Natural killer cell (primary cell): ENCODE measurements around the gene LARGE1. TPM values are rescaled to one million over a fixed set of nuclear protein-coding genes. Genes with fewer than 3 reads are reported as not detected.

ENCODE experiments used
- ATAC-seq, 3 donors: fragments of 150-1000 bp in 2 of 3; fragments of 200-7000 bp in 1 of 3; cut with Tn5 transposase; 1 replicate in 1 of 3; 2 replicates in 2 of 3; pipeline ENCODE4 v1.10.0; 2021; ENCODE audit warnings: mild to moderate bottlenecking in 2 of 3, moderate library complexity in 2 of 3
- DNase-seq, 2 donors: peaks; one replicate each; pipeline versions ENCODE4 v3.0.0 to v3.0.0-alpha.2; 2013 to 2021; ENCODE audit warnings: mixed read lengths in 1 of 2
- H3K27ac ChIP-seq: one replicate; pipeline ENCODE4 v1.5.1; 2013; ENCODE audit warnings: mild to moderate bottlenecking, low read length
- H3K27me3 ChIP-seq: one replicate; pipeline ENCODE4 v1.6.1; 2013; ENCODE audit warnings: low read length; ENCODE audit not compliant: control insufficient read depth, insufficient read depth
- H3K36me3 ChIP-seq: one replicate; pipeline ENCODE4 v1.6.1; 2013; ENCODE audit warnings: low read length; ENCODE audit not compliant: control insufficient read depth, insufficient read depth
- H3K4me1 ChIP-seq: one replicate; pipeline ENCODE4 v1.6.1; 2013; ENCODE audit warnings: low read length; ENCODE audit not compliant: control insufficient read depth, insufficient read depth
- H3K4me3 ChIP-seq: one replicate; pipeline ENCODE4 v1.5.1; 2013; ENCODE audit warnings: low read length
- H3K9me3 ChIP-seq: one replicate; pipeline ENCODE4 v1.6.1; 2013; ENCODE audit warnings: low read length; ENCODE audit not compliant: control insufficient read depth, insufficient read depth
- H3K27ac Mint-ChIP-seq, 2 donors: one replicate each; pipeline ENCODE4 v1.8.0; 2022; ENCODE audit warnings: mild to moderate bottlenecking in 2 of 2, mixed read lengths in 2 of 2, moderate library complexity in 1 of 2
- H3K27me3 Mint-ChIP-seq, 2 donors: one replicate each; pipeline ENCODE4 v1.8.0; 2022; ENCODE audit warnings: low read depth in 2 of 2, mixed read lengths in 2 of 2
- H3K36me3 Mint-ChIP-seq: one replicate; pipeline ENCODE4 v1.8.0; 2022; ENCODE audit warnings: mixed read lengths
- H3K4me1 Mint-ChIP-seq, 2 donors: one replicate each; pipeline ENCODE4 v1.8.0; 2022; ENCODE audit warnings: mixed read lengths in 2 of 2
- H3K4me3 Mint-ChIP-seq: one replicate; pipeline ENCODE4 v1.8.0; 2022; ENCODE audit warnings: mild to moderate bottlenecking, moderate library complexity, mixed read lengths
- H3K9me3 Mint-ChIP-seq, 2 donors: one replicate each; pipeline ENCODE4 v1.8.0; 2022; ENCODE audit warnings: mixed read lengths in 2 of 2
- WGBS: methylation state at CpG from one replicate; pipeline ENCODE4 v1.1.7; 2013; ENCODE audit warnings: missing lambda C conversion rate; ENCODE audit not compliant: insufficient coverage; 5-methylcytosine and 5-hydroxymethylcytosine counted together
- intact Hi-C: fragments of 100-400 bp; cut with micrococcal nuclease; formaldehyde crosslinking; loops from one replicate; pipeline ENCODE4 v1.14.2; 2022
- total RNA-seq, 4 donors: library from RNA; stranded (reverse); fragments of 120-200 nt in 1 of 4; gene quantifications; one replicate each; pipeline versions ENCODE4 v1.2.3 to v1.2.4, GENCODE V29; 2013 to 2022
- TF ChIP-seq, protein P1 (sequence below): fragments of 200-600 bp; IDR thresholded peaks from one replicate; pipeline ENCODE4 v1.8.0; 2022; ENCODE audit warnings: antibody characterized with exemption

LARGE1 gene
- total RNA-seq, 3 donors from 2014 or later (not counting 1 experiment from before 2014, with no cell fraction given): 2.6 to 11.6 (median 4.1) TPM

DNA sequence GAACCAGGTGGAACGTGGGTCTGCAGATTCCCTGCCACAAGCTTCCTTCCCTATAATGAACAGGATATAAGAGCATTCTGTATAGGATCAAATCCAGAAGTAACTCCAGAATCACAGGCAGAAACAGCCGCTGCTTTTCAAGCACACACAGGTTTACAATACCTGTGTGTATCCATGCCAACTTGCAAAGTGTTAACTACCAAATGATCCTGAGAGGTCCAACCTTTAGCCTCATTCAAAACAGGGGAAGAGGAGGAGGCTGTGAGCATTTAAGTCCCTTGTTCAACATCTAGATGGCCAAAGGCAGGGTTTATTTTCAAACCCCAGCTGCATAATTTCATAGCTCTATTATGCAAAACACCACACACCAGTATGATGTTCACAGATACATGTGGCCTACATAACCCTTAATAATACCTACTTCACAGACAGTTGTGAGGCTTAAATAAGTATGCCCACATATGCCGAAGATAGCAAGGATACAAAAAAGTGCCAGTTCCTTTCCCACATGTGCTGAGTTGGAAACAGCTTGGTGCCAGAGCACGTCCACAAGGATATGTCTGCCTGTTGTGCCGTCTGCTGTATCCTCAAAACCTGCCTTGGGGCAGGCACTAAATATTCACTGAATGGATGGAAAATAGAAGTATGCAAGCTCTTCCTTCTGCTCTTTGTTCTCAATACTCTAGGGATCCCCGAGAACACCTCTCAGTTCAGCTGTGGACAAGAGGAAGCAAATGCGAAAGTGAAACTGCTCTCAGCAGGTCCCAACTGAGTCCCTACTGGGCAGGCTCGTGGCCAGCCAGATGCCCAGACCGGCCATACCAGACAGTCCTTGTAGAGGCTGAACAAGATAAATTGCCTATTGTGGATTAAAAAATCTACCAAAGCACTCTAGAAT, 66.8 kb downstream of the LARGE1 start:
- DNase-seq: peak in 1 of 2 donors; percentile 27
- Mint-ChIP-seq H3K4me1 (peaks cover 17 to 21% of the 10 kb centered on the region in 2 donors), H3K36me3 (no peaks in the 10 kb centered on the region), H3K9me3 (peaks cover 0 to 2% of the 10 kb centered on the region in 2 donors), H3K27ac (peak overlapping the region; percentile 64 to 89), H3K4me3 (peak overlapping the region; percentile 92), H3K27me3 (no peaks in the 10 kb centered on the region)
- intact Hi-C loops: no loop called here
- ATAC-seq: peak; percentile 47 to 91 (median 70)
- H3K27me3 ChIP-seq: no peaks in the 10 kb centered on the region
- H3K27ac ChIP-seq: no peak overlapping the region
- H3K4me3 ChIP-seq: peak overlapping the region; percentile 33
- H3K4me1 ChIP-seq: peaks cover 4% of the 10 kb centered on the region
- WGBS: 42% methylated on average over 9 of the region's 9 CpGs
- H3K36me3 ChIP-seq: no peaks in the 10 kb centered on the region
- TF ChIP-seq, protein P1, sequence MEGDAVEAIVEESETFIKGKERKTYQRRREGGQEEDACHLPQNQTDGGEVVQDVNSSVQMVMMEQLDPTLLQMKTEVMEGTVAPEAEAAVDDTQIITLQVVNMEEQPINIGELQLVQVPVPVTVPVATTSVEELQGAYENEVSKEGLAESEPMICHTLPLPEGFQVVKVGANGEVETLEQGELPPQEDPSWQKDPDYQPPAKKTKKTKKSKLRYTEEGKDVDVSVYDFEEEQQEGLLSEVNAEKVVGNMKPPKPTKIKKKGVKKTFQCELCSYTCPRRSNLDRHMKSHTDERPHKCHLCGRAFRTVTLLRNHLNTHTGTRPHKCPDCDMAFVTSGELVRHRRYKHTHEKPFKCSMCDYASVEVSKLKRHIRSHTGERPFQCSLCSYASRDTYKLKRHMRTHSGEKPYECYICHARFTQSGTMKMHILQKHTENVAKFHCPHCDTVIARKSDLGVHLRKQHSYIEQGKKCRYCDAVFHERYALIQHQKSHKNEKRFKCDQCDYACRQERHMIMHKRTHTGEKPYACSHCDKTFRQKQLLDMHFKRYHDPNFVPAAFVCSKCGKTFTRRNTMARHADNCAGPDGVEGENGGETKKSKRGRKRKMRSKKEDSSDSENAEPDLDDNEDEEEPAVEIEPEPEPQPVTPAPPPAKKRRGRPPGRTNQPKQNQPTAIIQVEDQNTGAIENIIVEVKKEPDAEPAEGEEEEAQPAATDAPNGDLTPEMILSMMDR: no peak
- no peaks in the 10 kb centered on the region for H3K9me3 ChIP-seq

DNA sequence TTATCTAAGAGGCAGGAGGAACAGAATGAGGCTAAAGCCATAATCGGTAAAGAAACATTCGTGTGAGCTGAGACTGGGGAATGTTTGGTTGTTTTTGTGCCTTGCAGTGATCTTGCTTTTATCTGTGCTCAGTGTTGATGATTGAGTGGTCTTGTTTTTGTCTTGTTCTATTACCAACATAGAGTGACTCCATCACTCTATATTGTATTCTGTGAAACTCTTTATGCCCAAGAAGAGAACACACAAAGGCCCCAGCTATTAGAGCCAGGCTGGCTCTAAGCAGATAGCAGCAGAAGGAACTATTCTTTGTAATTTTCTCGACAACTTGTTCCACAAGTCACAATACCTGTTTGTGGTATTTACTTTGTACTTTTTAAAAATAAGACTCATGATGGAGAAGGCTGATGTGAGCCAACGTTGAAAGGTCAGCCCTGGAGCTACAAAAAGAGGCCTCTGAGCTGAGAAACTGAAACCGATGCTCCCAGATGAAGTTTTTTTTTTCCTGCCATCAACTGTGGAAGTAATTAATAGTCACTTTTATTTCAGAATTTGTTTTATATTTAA, 68.4 kb downstream of the LARGE1 start:
- H3K27ac ChIP-seq: no peak overlapping the region
- H3K27me3 ChIP-seq: no peaks in the 10 kb centered on the region
- H3K4me1 Mint-ChIP-seq: peaks cover 17 to 21% of the 10 kb centered on the region in 2 donors
- DNase-seq: no peak
- no peaks in the 10 kb centered on the region for H3K27me3 Mint-ChIP-seq
- no peaks in the 10 kb centered on the region for H3K9me3 ChIP-seq
- WGBS: 86% methylated on average over 5 of the region's 5 CpGs
- no peak overlapping the region for H3K4me3 ChIP-seq
- TF ChIP-seq, protein P1: no peak
- H3K27ac Mint-ChIP-seq: no peak overlapping the region
- no peaks in the 10 kb centered on the region for H3K36me3 ChIP-seq
- intact Hi-C loops: no loop called here
- H3K4me3 Mint-ChIP-seq: no peak overlapping the region
- no peak for ATAC-seq
- H3K36me3 Mint-ChIP-seq: no peaks in the 10 kb centered on the region
- H3K9me3 Mint-ChIP-seq: peaks cover 0 to 7% of the 10 kb centered on the region in 2 donors
- peaks cover 4% of the 10 kb centered on the region for H3K4me1 ChIP-seq

DNA sequence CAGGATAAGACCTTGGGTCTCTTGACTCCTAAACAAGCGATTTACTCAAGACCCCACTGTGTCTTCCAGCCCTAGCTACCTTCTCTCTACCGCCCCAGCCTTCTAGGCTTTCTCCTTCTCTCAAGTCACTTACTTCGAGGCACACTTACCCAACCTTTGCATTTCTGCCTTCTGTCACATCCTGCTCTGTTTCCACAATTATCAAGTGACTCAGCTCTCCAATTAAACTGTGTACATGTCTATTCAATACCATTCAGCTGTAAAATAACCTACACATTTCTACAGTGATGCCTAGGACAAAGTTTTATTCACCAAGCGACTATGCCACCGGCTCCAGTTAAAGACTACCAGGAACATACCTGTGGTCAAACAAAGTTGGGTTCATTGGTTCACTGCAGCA, 69.0 kb downstream of the LARGE1 start:
- WGBS: 88% methylated on average over 5 of the region's 5 CpGs
- intact Hi-C loops: no loop called here
- no peaks in the 10 kb centered on the region for H3K27me3 ChIP-seq
- no peaks in the 10 kb centered on the region for H3K36me3 ChIP-seq
- H3K4me1 Mint-ChIP-seq: peaks cover 17 to 21% of the 10 kb centered on the region in 2 donors
- DNase-seq (no peak), ATAC-seq (no peak)
- H3K4me3 Mint-ChIP-seq: no peak overlapping the region
- H3K27ac Mint-ChIP-seq: no peak overlapping the region
- no peak overlapping the region for H3K27ac ChIP-seq
- H3K9me3 ChIP-seq: no peaks in the 10 kb centered on the region
- peaks cover 4% of the 10 kb centered on the region for H3K4me1 ChIP-seq
- no peaks in the 10 kb centered on the region for H3K36me3 Mint-ChIP-seq
- peaks cover 0 to 9% of the 10 kb centered on the region in 2 donors for H3K9me3 Mint-ChIP-seq
- no peak overlapping the region for H3K4me3 ChIP-seq
- TF ChIP-seq, protein P1: no peak
- no peaks in the 10 kb centered on the region for H3K27me3 Mint-ChIP-seq
